GM12878 (cell line): Measurements from ENCODE around the gene CNOT3.

Source experiments
- ETV6 ChIP-seq, 2 experiments: fragments of 450-650 bp in 1 of 2; IDR thresholded peaks in 1 of 2; conservative IDR thresholded peaks in 1 of 2; 2 replicates each; pipeline ENCODE4 v1.6.1; 2014; ENCODE audit warnings: antibody characterized with exemption in 1 of 2, borderline replicate concordance in 1 of 2, low read depth in 1 of 2, mild to moderate bottlenecking in 1 of 2, moderate library complexity in 1 of 2
- POLR2AphosphoS5 ChIP-seq: IDR thresholded peaks from 2 replicates; pipeline ENCODE4 v1.6.1; 2011; ENCODE audit warnings: mild to moderate bottlenecking, low read length, inconsistent platforms
- TCF7 ChIP-seq: IDR thresholded peaks from 2 replicates; pipeline ENCODE4 v1.6.1; 2014; ENCODE audit warnings: antibody characterized with exemption, borderline replicate concordance

- TF ChIP-seq TCF7 = no peak
- no peak for TF ChIP-seq POLR2AphosphoS5
- no peak for TF ChIP-seq ETV6 (conservative IDR thresholded peaks at IDR 0.05 in 1 of 2, IDR thresholded peaks at IDR 0.05 in 1 of 2; ENCODE audit: borderline replicate concordance in 1 of 2, low read depth in 1 of 2)
Observed at GRCh38 chr19:54108496-54108895, 29.1 kb upstream of the CNOT3 start.
